Measurements from ENCODE around the gene PCDH8.

PCDH8 gene

GRCh38 chr13:52812941-52813340 lies 35.5 kb downstream of the PCDH8 start:
- no peak for DNase-seq

- DNase-seq = no peak
These were observed 36.6 kb downstream of the PCDH8 start for GRCh38 chr13:52811841-52812240.

GRCh38 chr13:52810526-52810925 lies 37.9 kb downstream of the PCDH8 start:
- DNase-seq = no peak

GRCh38 chr13:52810011-52810410 lies 38.4 kb downstream of the PCDH8 start:
- no peak for DNase-seq

GRCh38 chr13:52809310-52809769 lies 39.1 kb downstream of the PCDH8 start:
- DNase-seq = peak; percentile 82 to 92

GRCh38 chr13:52808842-52809219 lies 39.6 kb downstream of the PCDH8 start:
- DNase-seq = no peak

GRCh38 chr13:52806029-52806428 lies 42.4 kb downstream of the PCDH8 start:
- DNase-seq = no peak

GRCh38 chr13:52804202-52804641 lies 44.2 kb downstream of the PCDH8 start:
- DNase-seq = no peak

GRCh38 chr13:52800856-52801255 lies 47.6 kb downstream of the PCDH8 start:
- DNase-seq = no peak

GRCh38 chr13:52798770-52799430 lies 49.5 kb downstream of the PCDH8 start:
- no peak for DNase-seq

GRCh38 chr13:52797176-52797575 lies 51.3 kb downstream of the PCDH8 start:
- no peak for DNase-seq

- DNase-seq = no peak
These were observed 53.9 kb downstream of the PCDH8 start for GRCh38 chr13:52794589-52794988.

GRCh38 chr13:52793515-52794061 lies 54.9 kb downstream of the PCDH8 start:
- DNase-seq = no peak

Data from NCI-H526 (cell line).